GM12878 (cell line): ENCODE results near the gene ERO1B. TPM values are rescaled to one million over a fixed set of nuclear protein-coding genes. Genes with fewer than 3 reads are reported as not detected.
A peak's percentile ranks its signal among the peaks of the same experiment; 100 is the strongest.

Experiments
- ATAC-seq: fragments of 200-7000 bp; cut with Tn5 transposase; 3 replicates; pipeline ENCODE4 v1.9.1; 2020; ENCODE audit warnings: mild to moderate bottlenecking, moderate library complexity
- BruUV-seq: library from RNA; stranded (reverse); fragments of 400-500 nt; replicated peaks from 2 replicates; lab custom pipeline; 2021; lab: Mats Ljungman, UMichigan
- CTCF ChIA-PET: fragments of 300-600 bp; sonication (Branson Sonifier 250); formaldehyde crosslinking; extraction: SDS; loops from one replicate; lab custom pipeline; 2021; ENCODE audit warnings: inconsistent platforms; lab: Yijun Ruan, JAX
- POLR2A ChIA-PET: fragments of 350-600 bp; formaldehyde crosslinking; extraction: SDS; loops from one replicate; lab custom pipeline; 2021; ENCODE audit warnings: inconsistent platforms; lab: Charles Lee
- RAD21 ChIA-PET: fragments of 300-600 bp; sonication (Branson Sonifier 250); formaldehyde crosslinking; loops from one replicate; lab custom pipeline; 2023; ENCODE audit warnings: antibody characterized with exemption; ENCODE audit not compliant: unreplicated experiment; lab: Charles Lee
- SMC1A ChIA-PET: fragments of 300-600 bp; sonication (Branson Sonifier 250); formaldehyde crosslinking; loops from one replicate; lab custom pipeline; 2023; ENCODE audit not compliant: unreplicated experiment, uncharacterized antibody; lab: Charles Lee
- DNase-seq: peaks from one replicate; pipeline ENCODE4 v3.0.0-alpha.2; 2011; ENCODE audit warnings: low read depth, low spot score
- FAIRE-seq: peaks from 3 replicates; lab custom pipeline; 2011; peaks lifted over from hg19 to GRCh38; lab: Jason Lieb, UNC
- H2AFZ ChIP-seq: 2 replicates; pipeline ENCODE4 v1.6.0; 2011; ENCODE audit warnings: low read depth, low read length, control low read depth; ENCODE audit not compliant: control insufficient read depth
- H3K27ac ChIP-seq: 2 replicates; pipeline ENCODE4 v1.5.1; 2011; ENCODE audit warnings: control low read depth; ENCODE audit not compliant: control insufficient read depth, insufficient read depth
- H3K27me3 ChIP-seq, 2 experiments: replicated peaks in 1 of 2; 2 replicates each; pipeline versions ENCODE4 v1.6.0 to v1.6.1; 2011; ENCODE audit warnings: low read length in 1 of 2; ENCODE audit not compliant: control insufficient read depth in 2 of 2, insufficient read depth in 2 of 2
- H3K36me3 ChIP-seq, 2 experiments: 2 replicates each; pipeline ENCODE4 v1.5.1; 2011; ENCODE audit warnings: low read length in 1 of 2; ENCODE audit not compliant: control insufficient read depth in 2 of 2, insufficient read depth in 2 of 2
- H3K4me1 ChIP-seq: 2 replicates; pipeline ENCODE4 v1.6.1; 2011; ENCODE audit warnings: mild to moderate bottlenecking, low read length, moderate library complexity, mixed read lengths; ENCODE audit not compliant: control insufficient read depth, insufficient read depth
- H3K4me2 ChIP-seq: 2 replicates; pipeline ENCODE4 v1.6.0; 2011; ENCODE audit warnings: control low read depth; ENCODE audit not compliant: control insufficient read depth, insufficient read depth
- H3K4me3 ChIP-seq: fragments of 200-600 bp; sonication (generic); 2 replicates; pipeline ENCODE4 v1.5.1; 2016
- H3K79me2 ChIP-seq: 2 replicates; pipeline ENCODE4 v1.6.0; 2011; ENCODE audit warnings: low read length; ENCODE audit not compliant: control insufficient read depth, insufficient read depth
- H3K9ac ChIP-seq: 2 replicates; pipeline ENCODE4 v1.8.0; 2011; ENCODE audit warnings: low read length, control low read depth, mixed read lengths; ENCODE audit not compliant: control insufficient read depth, insufficient read depth
- H3K9me3 ChIP-seq: replicated peaks from 3 replicates; pipeline ENCODE4 v1.5.1; 2011; ENCODE audit warnings: mild to moderate bottlenecking, low read length; ENCODE audit not compliant: control insufficient read depth, insufficient read depth
- H4K20me1 ChIP-seq: 2 replicates; pipeline ENCODE4 v1.6.0; 2011; ENCODE audit not compliant: control insufficient read depth, insufficient read depth
- ATF7 ChIP-seq: fragments of 450-650 bp; IDR thresholded peaks from 2 replicates; pipeline ENCODE4 v1.6.1; 2016; ENCODE audit warnings: low read depth, mild to moderate bottlenecking
- BCL11A ChIP-seq: IDR thresholded peaks from 2 replicates; pipeline ENCODE4 v1.6.1; 2011; ENCODE audit warnings: low read depth, low read length
- CHD4 ChIP-seq: fragments of 200-600 bp; sonication (generic); IDR thresholded peaks from 2 replicates; pipeline ENCODE4 v1.6.1; 2016; ENCODE audit warnings: mild to moderate bottlenecking
- EP300 ChIP-seq, 2 experiments: fragments of 150-350 bp in 1 of 2; IDR thresholded peaks; 2 replicates each; pipeline ENCODE4 v1.6.1; 2011 to 2012; ENCODE audit warnings: low read depth in 2 of 2, low read length in 2 of 2, borderline replicate concordance in 1 of 2, improper control_type of control experiment in 1 of 2, inconsistent platforms in 1 of 2; ENCODE audit not compliant: control insufficient read depth in 1 of 2
- HDAC2 ChIP-seq: fragments of 200-600 bp; sonication (generic); IDR thresholded peaks from 2 replicates; pipeline ENCODE4 v1.6.1; 2017
- IRF5 ChIP-seq: fragments of 450-650 bp; IDR thresholded peaks from 2 replicates; pipeline ENCODE4 v1.6.1; 2017; ENCODE audit warnings: borderline replicate concordance
- MYB ChIP-seq: fragments of 150-350 bp; IDR thresholded peaks from 2 replicates; pipeline ENCODE4 v1.6.1; 2014; ENCODE audit warnings: mild to moderate bottlenecking, low read depth, low read length, borderline replicate concordance
- MYC ChIP-seq: IDR thresholded peaks from 2 replicates; pipeline ENCODE4 v1.6.1; 2011; ENCODE audit warnings: mild to moderate bottlenecking, low read length, moderate library complexity, inconsistent platforms; ENCODE audit not compliant: insufficient read depth, insufficient replicate concordance, insufficient read length, severe bottlenecking
- NR2F1 ChIP-seq: fragments of 450-650 bp; conservative IDR thresholded peaks from 2 replicates; pipeline ENCODE4 v1.6.1; 2017; ENCODE audit warnings: mild to moderate bottlenecking
- POLR2AphosphoS2 ChIP-seq: IDR thresholded peaks from 2 replicates; pipeline ENCODE4 v1.6.1; 2011; ENCODE audit warnings: low read depth, mild to moderate bottlenecking, low read length, improper control_type of control experiment, moderate library complexity
- POU2F2 ChIP-seq: IDR thresholded peaks from 3 replicates; pipeline ENCODE4 v1.6.1; 2011; ENCODE audit warnings: low read depth, mild to moderate bottlenecking, low read length, borderline replicate concordance
- RCOR1 ChIP-seq: conservative IDR thresholded peaks from 2 replicates; pipeline ENCODE4 v1.6.1; 2012; ENCODE audit warnings: low read depth, low read length, improper control_type of control experiment
- RUNX3 ChIP-seq: IDR thresholded peaks from 2 replicates; pipeline ENCODE4 v1.6.1; 2012; ENCODE audit warnings: low read length, inconsistent platforms
- SREBF2 ChIP-seq: IDR thresholded peaks from 2 replicates; pipeline ENCODE4 v1.6.1; 2012; ENCODE audit warnings: mild to moderate bottlenecking, low read length
- STAT1 ChIP-seq: fragments of 450-650 bp; conservative IDR thresholded peaks from 2 replicates; pipeline ENCODE4 v1.6.1; 2014; ENCODE audit warnings: antibody characterized with exemption, mild to moderate bottlenecking
- SUZ12 ChIP-seq: fragments of 200-600 bp; sonication (generic); IDR thresholded peaks from one replicate; pipeline ENCODE4 v1.6.1; 2018; ENCODE audit warnings: antibody characterized with exemption, mild to moderate bottlenecking; ENCODE audit not compliant: unreplicated experiment
- TAF1 ChIP-seq: IDR thresholded peaks from 2 replicates; pipeline ENCODE4 v1.6.1; 2011; ENCODE audit warnings: mild to moderate bottlenecking, low read depth, low read length, borderline replicate concordance
- YY1 ChIP-seq: IDR thresholded peaks from 2 replicates; pipeline ENCODE4 v1.6.1; 2011; ENCODE audit warnings: low read depth, mild to moderate bottlenecking, low read length
- WGBS: methylation state at CpG from one replicate; pipeline ENCODE4 v1.1.6; 2016; ENCODE audit warnings: low lambda C conversion rate; ENCODE audit not compliant: insufficient replicate concordance, insufficient coverage; ENCODE audit errors: missing lambda C conversion rate; 5-methylcytosine and 5-hydroxymethylcytosine counted together
- in situ Hi-C: fragments of 300-500 bp; cut with MboI; formaldehyde crosslinking; loops from 9 replicates; pipeline ENCODE4 v1.14.3; 2018; ENCODE audit warnings: mixed read lengths
- intact Hi-C: fragments of 100-400 bp; cut with micrococcal nuclease; formaldehyde crosslinking; loops from one replicate; pipeline ENCODE4 v1.14.2; 2022; ENCODE audit not compliant: unreplicated experiment
- polyA plus RNA-seq, 11 experiments: library from polyadenylated mRNA; depleted of rRNA in 4 of 11; unstranded in 6 of 11; stranded (reverse) in 5 of 11; fragments of >200 nt; fragmentation: Nextera tagmentation in 4 of 11; fragmentation: Illumina TruSeq in 1 of 11; extraction: Ambion mirVana in 4 of 11; extraction: Trizol in 1 of 11; gene quantifications; 1 replicate in 1 of 11; 2 replicates in 10 of 11; pipeline versions ENCODE4 v1.2.1 to v1.2.3, GENCODE V29; 2011 to 2016; ENCODE audit warnings: inconsistent platforms in 2 of 11, missing spikeins in 2 of 11, low read depth in 1 of 11
- total RNA-seq, 4 experiments: library from RNA; depleted of rRNA in 3 of 4; stranded (reverse); fragments of >200 nt in 3 of 4; fragmentation: Illumina TruSeq in 1 of 4; extraction: Trizol in 1 of 4; gene quantifications; 2 replicates each; pipeline versions ENCODE4 v1.2.1 to v1.2.3, GENCODE V29; 2013 to 2021

Gene ERO1B
- total and polyA plus RNA-seq, 10 of the 15 experiments (the other 5 are each of a cell fraction or from before 2014, with no cell fraction given), result 9.0 to 30.9 (median 23.0) TPM

- DNase-seq, result no peak
- Histone ChIP-seq H3K4me3 (no peak overlapping the region), H3K9ac (no peak overlapping the region), H3K9me3 (no peaks in the 10 kb centered on the region; the same call in 2 of the 3 replicates), H3K4me1 (no peaks in the 10 kb centered on the region), H3K36me3 (no peaks in the 10 kb centered on the region), H3K4me2 (no peak overlapping the region), H4K20me1 (no peaks in the 10 kb centered on the region), H3K27me3 (no peaks in the 10 kb centered on the region), H2AFZ (no peak overlapping the region), H3K27ac (no peak overlapping the region), H3K79me2 (no peaks in the 10 kb centered on the region)
- in situ Hi-C loops, result no loop called here
- BruUV-seq, result no TSS peak
- SMC1A ChIA-PET, result interaction anchor here (1.3 kb wide), 1 partner anchor 30 kb away, joined by 5 read pairs; no protein-coding TSS in a partner anchor
- RAD21 ChIA-PET, result no interaction called here
- no peak for TF ChIP-seq MYB
- TF ChIP-seq RCOR1, result no peak
- TF ChIP-seq ATF7, result no peak
- no peak for TF ChIP-seq IRF5
- TF ChIP-seq STAT1, result no peak
- TF ChIP-seq YY1, result no peak
- TF ChIP-seq SREBF2, result no peak
- TF ChIP-seq HDAC2, result no peak
- no peak for TF ChIP-seq EP300 (IDR thresholded peaks at IDR 0.05; ENCODE audit: borderline replicate concordance in 1 of 2, control insufficient read depth in 1 of 2, low read depth in 2 of 2, low read length in 2 of 2)
- TF ChIP-seq SUZ12, result no peak
- TF ChIP-seq NR2F1, result no peak
- TF ChIP-seq MYC, result no peak
- TF ChIP-seq POU2F2, result no peak
- TF ChIP-seq POLR2AphosphoS2, result no peak
- TF ChIP-seq BCL11A, result no peak
- no peak for TF ChIP-seq TAF1
- TF ChIP-seq CHD4, result no peak
- no peak for TF ChIP-seq RUNX3
- WGBS, result 26% methylated on average over 2 of the region's 2 CpGs
- no peak for ATAC-seq
- FAIRE-seq, result peak; percentile 23
- CTCF ChIA-PET, result no interaction called here
- intact Hi-C loops, result no loop called here
- POLR2A ChIA-PET, result no interaction called here
Measured at GRCh38 chr1:236313427-236313826, 31.7 kb upstream of the ERO1B start.
